ENCODE results near the gene CACNA1D. TPM values are rescaled to one million over a fixed set of nuclear protein-coding genes. Genes with fewer than 3 reads are reported as not detected.

Gene CACNA1D
- total RNA-seq, 1 donor from 2014 or later, result 2.8 TPM

DNA sequence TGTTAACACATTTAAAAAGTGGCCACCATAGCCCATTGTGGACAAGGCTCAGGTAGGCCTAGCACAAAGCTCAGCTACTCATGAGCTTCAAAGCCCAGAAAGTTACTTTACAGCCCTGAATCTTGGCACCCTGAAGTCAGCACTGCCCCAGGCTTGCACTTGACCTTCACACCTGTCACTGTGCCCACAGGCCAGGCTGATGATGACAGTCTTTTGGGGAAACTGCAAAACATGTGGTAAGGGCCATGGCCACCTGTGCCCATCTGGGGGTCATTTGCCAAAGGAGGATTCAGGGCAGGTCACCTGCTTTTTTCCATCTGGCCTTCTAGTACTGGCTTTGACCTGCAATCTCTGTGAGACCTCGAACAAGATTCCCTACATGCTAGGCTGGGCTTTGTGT is 340.8 kb downstream of the CACNA1D start:
- TF ChIP-seq, protein P1, sequence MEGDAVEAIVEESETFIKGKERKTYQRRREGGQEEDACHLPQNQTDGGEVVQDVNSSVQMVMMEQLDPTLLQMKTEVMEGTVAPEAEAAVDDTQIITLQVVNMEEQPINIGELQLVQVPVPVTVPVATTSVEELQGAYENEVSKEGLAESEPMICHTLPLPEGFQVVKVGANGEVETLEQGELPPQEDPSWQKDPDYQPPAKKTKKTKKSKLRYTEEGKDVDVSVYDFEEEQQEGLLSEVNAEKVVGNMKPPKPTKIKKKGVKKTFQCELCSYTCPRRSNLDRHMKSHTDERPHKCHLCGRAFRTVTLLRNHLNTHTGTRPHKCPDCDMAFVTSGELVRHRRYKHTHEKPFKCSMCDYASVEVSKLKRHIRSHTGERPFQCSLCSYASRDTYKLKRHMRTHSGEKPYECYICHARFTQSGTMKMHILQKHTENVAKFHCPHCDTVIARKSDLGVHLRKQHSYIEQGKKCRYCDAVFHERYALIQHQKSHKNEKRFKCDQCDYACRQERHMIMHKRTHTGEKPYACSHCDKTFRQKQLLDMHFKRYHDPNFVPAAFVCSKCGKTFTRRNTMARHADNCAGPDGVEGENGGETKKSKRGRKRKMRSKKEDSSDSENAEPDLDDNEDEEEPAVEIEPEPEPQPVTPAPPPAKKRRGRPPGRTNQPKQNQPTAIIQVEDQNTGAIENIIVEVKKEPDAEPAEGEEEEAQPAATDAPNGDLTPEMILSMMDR (IDR thresholded peaks at IDR 0.05; ENCODE audit: unreplicated experiment), result no peak
- Mint-ChIP-seq H3K27me3 (ENCODE audit: low read depth) (no peaks in the 10 kb centered on the region), H3K36me3 (no peaks in the 10 kb centered on the region), H3K4me1 (no peaks in the 10 kb centered on the region), H3K9me3 (no peaks in the 10 kb centered on the region), H3K27ac (no peak overlapping the region), H3K4me3 (no peak overlapping the region)
- no peak for DNase-seq (ENCODE audit: low spot score in 2 of 2, unreplicated experiment in 2 of 2)

- no peaks in the 10 kb centered on the region for H3K36me3 Mint-ChIP-seq
- H3K4me3 Mint-ChIP-seq, result no peak overlapping the region
- no peak overlapping the region for H3K27ac Mint-ChIP-seq
- TF ChIP-seq, protein P1 (IDR thresholded peaks at IDR 0.05; ENCODE audit: unreplicated experiment), result no peak
- H3K27me3 Mint-ChIP-seq (ENCODE audit: low read depth), result no peaks in the 10 kb centered on the region
- H3K9me3 Mint-ChIP-seq, result no peaks in the 10 kb centered on the region
- DNase-seq (ENCODE audit: low spot score in 2 of 2, unreplicated experiment in 2 of 2), result no peak
- no peaks in the 10 kb centered on the region for H3K4me1 Mint-ChIP-seq
Observed at GRCh38 chr3:53836084-53836872, 341.9 kb downstream of the CACNA1D start.

- TF ChIP-seq, protein P1 (IDR thresholded peaks at IDR 0.05; ENCODE audit: unreplicated experiment), result no peak
- no peak overlapping the region for H3K27ac Mint-ChIP-seq
Observed at GRCh38 chr3:53837331-53837730, 342.9 kb downstream of the CACNA1D start.

GRCh38 chr3:53841296-53841695 is 346.9 kb downstream of the CACNA1D start:
- Mint-ChIP-seq H3K9me3 (no peaks in the 10 kb centered on the region), H3K4me3 (no peak overlapping the region), H3K36me3 (no peaks in the 10 kb centered on the region), H3K4me1 (peaks cover 13% of the 10 kb centered on the region), H3K27ac (no peak overlapping the region), H3K27me3 (ENCODE audit: low read depth) (peaks cover 9% of the 10 kb centered on the region)
- TF ChIP-seq, protein P1 (IDR thresholded peaks at IDR 0.05; ENCODE audit: unreplicated experiment), result no peak
- DNase-seq (ENCODE audit: low spot score in 2 of 2, unreplicated experiment in 2 of 2), result no peak

More at GRCh38 chr3:53837331-53837730, 342.9 kb downstream of the CACNA1D start:
- Mint-ChIP-seq H3K4me3 (no peak overlapping the region), H3K4me1 (peaks cover 1% of the 10 kb centered on the region), H3K9me3 (no peaks in the 10 kb centered on the region), H3K36me3 (no peaks in the 10 kb centered on the region), H3K27me3 (ENCODE audit: low read depth) (no peaks in the 10 kb centered on the region)
- DNase-seq (ENCODE audit: low spot score in 2 of 2, unreplicated experiment in 2 of 2), result no peak

GRCh38 chr3:53842436-53843194 is 348.2 kb downstream of the CACNA1D start:
- TF ChIP-seq, protein P1 (IDR thresholded peaks at IDR 0.05; ENCODE audit: unreplicated experiment), result no peak
- DNase-seq (ENCODE audit: low spot score in 2 of 2, unreplicated experiment in 2 of 2), result no peak
- peaks cover 15% of the 10 kb centered on the region for H3K4me1 Mint-ChIP-seq
- no peak overlapping the region for H3K4me3 Mint-ChIP-seq
- H3K9me3 Mint-ChIP-seq, result no peaks in the 10 kb centered on the region
- peaks cover 21% of the 10 kb centered on the region for H3K27me3 Mint-ChIP-seq (ENCODE audit: low read depth)
- no peaks in the 10 kb centered on the region for H3K36me3 Mint-ChIP-seq
- H3K27ac Mint-ChIP-seq, result no peak overlapping the region
